ENCODE results near the gene KCNAB1.

KCNAB1 gene

GRCh38 chr3:156300929-156301840 lies 180.8 kb downstream of the KCNAB1 start:
- TF ChIP-seq, protein P1, sequence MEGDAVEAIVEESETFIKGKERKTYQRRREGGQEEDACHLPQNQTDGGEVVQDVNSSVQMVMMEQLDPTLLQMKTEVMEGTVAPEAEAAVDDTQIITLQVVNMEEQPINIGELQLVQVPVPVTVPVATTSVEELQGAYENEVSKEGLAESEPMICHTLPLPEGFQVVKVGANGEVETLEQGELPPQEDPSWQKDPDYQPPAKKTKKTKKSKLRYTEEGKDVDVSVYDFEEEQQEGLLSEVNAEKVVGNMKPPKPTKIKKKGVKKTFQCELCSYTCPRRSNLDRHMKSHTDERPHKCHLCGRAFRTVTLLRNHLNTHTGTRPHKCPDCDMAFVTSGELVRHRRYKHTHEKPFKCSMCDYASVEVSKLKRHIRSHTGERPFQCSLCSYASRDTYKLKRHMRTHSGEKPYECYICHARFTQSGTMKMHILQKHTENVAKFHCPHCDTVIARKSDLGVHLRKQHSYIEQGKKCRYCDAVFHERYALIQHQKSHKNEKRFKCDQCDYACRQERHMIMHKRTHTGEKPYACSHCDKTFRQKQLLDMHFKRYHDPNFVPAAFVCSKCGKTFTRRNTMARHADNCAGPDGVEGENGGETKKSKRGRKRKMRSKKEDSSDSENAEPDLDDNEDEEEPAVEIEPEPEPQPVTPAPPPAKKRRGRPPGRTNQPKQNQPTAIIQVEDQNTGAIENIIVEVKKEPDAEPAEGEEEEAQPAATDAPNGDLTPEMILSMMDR (conservative IDR thresholded peaks at IDR 0.05; ENCODE audit: low read depth), result no peak
- no peak overlapping the region for H3K27ac ChIP-seq
- POLR2A ChIA-PET (ENCODE audit: low non-redundant PET), result no interaction called here
- CTCF ChIA-PET, result interaction anchor here (0.6 kb wide), 1 partner anchor 104 kb away, joined by 3 read pairs; no protein-coding TSS in a partner anchor
- DNase-seq (ENCODE audit: low spot score), result no peak

- POLR2A ChIA-PET (ENCODE audit: low non-redundant PET), result no interaction called here
- DNase-seq (ENCODE audit: low spot score), result no peak
- CTCF ChIA-PET, result interaction anchor here (0.6 kb wide), 1 partner anchor 264 kb away, joined by 3 read pairs; no protein-coding TSS in a partner anchor
- TF ChIP-seq, protein P1 (conservative IDR thresholded peaks at IDR 0.05; ENCODE audit: low read depth), result no peak
- no peak overlapping the region for H3K27ac ChIP-seq
These were observed 182.8 kb downstream of the KCNAB1 start for GRCh38 chr3:156303001-156303707.

DNA sequence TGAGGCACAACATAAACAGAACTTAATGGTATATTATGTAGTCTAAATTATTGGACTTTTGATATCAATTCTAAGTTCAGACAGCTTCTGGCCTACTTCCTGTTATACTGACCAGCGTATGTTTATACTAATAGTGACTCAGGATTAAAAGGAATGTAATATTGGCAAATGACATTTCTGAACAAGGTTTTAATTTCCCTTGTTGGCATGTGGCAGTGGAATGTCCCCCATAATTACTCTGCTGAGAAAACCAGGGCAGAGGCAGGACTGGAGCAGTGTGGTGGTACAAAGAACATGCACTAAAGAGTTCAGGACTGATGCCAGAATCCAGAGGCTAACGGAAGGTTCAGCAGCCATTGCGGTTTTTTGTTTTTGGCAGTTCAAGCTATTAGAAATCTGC lies 184.0 kb downstream of the KCNAB1 start:
- CTCF ChIA-PET, result no interaction called here

DNA sequence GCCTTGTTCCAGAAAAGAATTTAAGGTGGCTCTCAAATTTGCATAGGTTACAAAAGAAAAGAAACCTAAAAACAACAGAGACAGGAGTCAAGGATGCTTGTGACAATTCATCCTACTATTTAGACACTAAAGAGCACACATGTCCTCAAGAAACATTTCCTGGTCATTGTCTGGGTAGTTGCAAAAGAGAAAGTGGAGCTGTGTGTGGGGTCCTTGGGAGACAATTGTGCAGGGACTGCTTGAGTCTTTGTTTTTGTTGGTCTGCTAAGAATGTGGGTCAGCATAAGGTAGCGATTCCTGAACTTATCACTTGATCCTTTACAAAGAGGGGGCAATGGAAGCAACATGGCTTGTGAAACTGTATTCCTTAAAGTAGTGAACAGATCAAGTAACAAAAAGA lies 185.3 kb downstream of the KCNAB1 start:
- H3K27ac ChIP-seq, result no peak overlapping the region
- CTCF ChIA-PET, result interaction anchor here (1.0 kb wide), 1 partner anchor 11 kb away, joined by 3 read pairs; no protein-coding TSS in a partner anchor
- TF ChIP-seq, protein P1 (conservative IDR thresholded peaks at IDR 0.05; ENCODE audit: low read depth), result no peak
- DNase-seq (ENCODE audit: low spot score), result no peak
- POLR2A ChIA-PET (ENCODE audit: low non-redundant PET), result no interaction called here

More for the DNA sequence above, 184.0 kb downstream of the KCNAB1 start:
- no peak overlapping the region for H3K27ac ChIP-seq
- POLR2A ChIA-PET (ENCODE audit: low non-redundant PET), result interaction anchor here (0.6 kb wide), 1 partner anchor 169 kb away, joined by 7 read pairs; no protein-coding TSS in a partner anchor
- TF ChIP-seq, protein P1 (conservative IDR thresholded peaks at IDR 0.05; ENCODE audit: low read depth), result no peak
- DNase-seq (ENCODE audit: low spot score), result no peak

GRCh38 chr3:156307704-156308103 lies 187.3 kb downstream of the KCNAB1 start:
- POLR2A ChIA-PET (ENCODE audit: low non-redundant PET), result no interaction called here
- H3K27ac ChIP-seq, result no peak overlapping the region
- peak; percentile 35 for DNase-seq (ENCODE audit: low spot score)
- TF ChIP-seq, protein P1 (conservative IDR thresholded peaks at IDR 0.05; ENCODE audit: low read depth), result no peak
- CTCF ChIA-PET, result interaction anchor here (0.5 kb wide), 1 partner anchor 1463 kb away, joined by 3 read pairs; no protein-coding TSS in a partner anchor

- ChIA-PET POLR2A (ENCODE audit: low non-redundant PET) (no interaction called here), CTCF (no interaction called here)
These were observed 191.1 kb downstream of the KCNAB1 start for GRCh38 chr3:156311431-156311830.

More at GRCh38 chr3:156311431-156311830, 191.1 kb downstream of the KCNAB1 start:
- TF ChIP-seq, protein P1 (conservative IDR thresholded peaks at IDR 0.05; ENCODE audit: low read depth), result no peak
- H3K27ac ChIP-seq, result no peak overlapping the region
- no peak for DNase-seq (ENCODE audit: low spot score)

All from RWPE1 (cell line).